HepG2 (cell line): Measurements from ENCODE around the gene GUCA1A. TPM values are rescaled to one million over a fixed set of nuclear protein-coding genes. Genes with fewer than 3 reads are reported as not detected.

ENCODE experiments used
- CTCF ChIP-seq: sonication (generic); formaldehyde crosslinking; IDR thresholded peaks from 2 replicates; pipeline ENCODE4 v1.5.0; 2020; ENCODE audit warnings: mild to moderate bottlenecking, missing genetic modification reagents, moderate library complexity
- HMGXB3 ChIP-seq: sonication (generic); formaldehyde crosslinking; IDR thresholded peaks from 2 replicates; pipeline ENCODE4 v1.4.0; 2020; ENCODE audit warnings: missing genetic modification reagents, borderline replicate concordance
- PBX3 ChIP-seq: sonication (generic); formaldehyde crosslinking; IDR thresholded peaks from 2 replicates; pipeline ENCODE4 v1.8.1; 2023; ENCODE audit warnings: missing genetic modification reagents, inconsistent platforms, borderline replicate concordance
- PLSCR1 ChIP-seq: sonication (generic); formaldehyde crosslinking; IDR thresholded peaks from 2 replicates; pipeline ENCODE4 v1.5.0; 2020; ENCODE audit warnings: missing genetic modification reagents, mild to moderate bottlenecking, borderline replicate concordance
- SMYD3 ChIP-seq: sonication (generic); formaldehyde crosslinking; IDR thresholded peaks from 2 replicates; pipeline ENCODE4 v1.8.1; 2023; ENCODE audit warnings: mild to moderate bottlenecking, missing genetic modification reagents
- TBX2 ChIP-seq: sonication (generic); formaldehyde crosslinking; IDR thresholded peaks from 2 replicates; pipeline ENCODE4 v1.5.0; 2020; ENCODE audit warnings: missing genetic modification reagents, mild to moderate bottlenecking, borderline replicate concordance
- THAP9 ChIP-seq: sonication (generic); formaldehyde crosslinking; IDR thresholded peaks from 2 replicates; pipeline ENCODE4; 2020; ENCODE audit warnings: missing genetic modification reagents, mild to moderate bottlenecking, borderline replicate concordance
- THRA ChIP-seq: sonication (generic); formaldehyde crosslinking; IDR thresholded peaks from 2 replicates; pipeline ENCODE4 v1.4.0; 2020; ENCODE audit warnings: missing genetic modification reagents, borderline replicate concordance
- ZNF552 ChIP-seq: sonication (generic); formaldehyde crosslinking; IDR thresholded peaks from 2 replicates; pipeline ENCODE4 v1.9.0; 2022; ENCODE audit warnings: missing genetic modification reagents, mild to moderate bottlenecking, borderline replicate concordance
- polyA plus RNA-seq, 8 experiments: library from polyadenylated mRNA; depleted of rRNA in 3 of 8; stranded (reverse) in 7 of 8; unstranded in 1 of 8; fragments of >200 nt; fragmentation: Illumina TruSeq in 4 of 8; extraction: Trizol in 4 of 8; gene quantifications; 2 replicates each; pipeline versions ENCODE4 v1.2.1 to v1.2.3, GENCODE V29; 2011 to 2016; ENCODE audit warnings: low read depth in 4 of 8, missing spikeins in 1 of 8, mixed read lengths in 1 of 8; ENCODE audit not compliant: insufficient read depth in 1 of 8
- total RNA-seq, 5 experiments: library from RNA; depleted of rRNA; stranded (reverse); fragments of >200 nt; fragmentation: Illumina TruSeq; extraction: Trizol; gene quantifications; 2 replicates each; pipeline ENCODE4 v1.2.3, GENCODE V29; 2016; ENCODE audit warnings: low read depth in 1 of 5

GUCA1A gene
- total and polyA plus RNA-seq, 2 of the 13 experiments (the other 11 are each of a cell fraction or from before 2014, with no cell fraction given) = not detected

GRCh38 chr6:42179261-42179944 is 6.2 kb downstream of the GUCA1A start (continued):
- TF ChIP-seq THRA (CRISPR knock-in tag) (no peak), THAP9 (CRISPR knock-in tag) (peak; percentile 93), CTCF (peak; percentile 33), HMGXB3 (CRISPR knock-in tag) (no peak), ZNF552 (CRISPR knock-in tag) (no peak), PBX3 (CRISPR knock-in tag) (no peak), PLSCR1 (no peak), TBX2 (CRISPR knock-in tag) (no peak), SMYD3 (CRISPR knock-in tag) (no peak)
